ENCODE results near the gene COG5.
"Not testable (repeated sequence)": the region's sequence is repeated elsewhere in the genome, so short reads cannot be mapped to it uniquely, and the experiment has no call there.

Gene COG5

DNA sequence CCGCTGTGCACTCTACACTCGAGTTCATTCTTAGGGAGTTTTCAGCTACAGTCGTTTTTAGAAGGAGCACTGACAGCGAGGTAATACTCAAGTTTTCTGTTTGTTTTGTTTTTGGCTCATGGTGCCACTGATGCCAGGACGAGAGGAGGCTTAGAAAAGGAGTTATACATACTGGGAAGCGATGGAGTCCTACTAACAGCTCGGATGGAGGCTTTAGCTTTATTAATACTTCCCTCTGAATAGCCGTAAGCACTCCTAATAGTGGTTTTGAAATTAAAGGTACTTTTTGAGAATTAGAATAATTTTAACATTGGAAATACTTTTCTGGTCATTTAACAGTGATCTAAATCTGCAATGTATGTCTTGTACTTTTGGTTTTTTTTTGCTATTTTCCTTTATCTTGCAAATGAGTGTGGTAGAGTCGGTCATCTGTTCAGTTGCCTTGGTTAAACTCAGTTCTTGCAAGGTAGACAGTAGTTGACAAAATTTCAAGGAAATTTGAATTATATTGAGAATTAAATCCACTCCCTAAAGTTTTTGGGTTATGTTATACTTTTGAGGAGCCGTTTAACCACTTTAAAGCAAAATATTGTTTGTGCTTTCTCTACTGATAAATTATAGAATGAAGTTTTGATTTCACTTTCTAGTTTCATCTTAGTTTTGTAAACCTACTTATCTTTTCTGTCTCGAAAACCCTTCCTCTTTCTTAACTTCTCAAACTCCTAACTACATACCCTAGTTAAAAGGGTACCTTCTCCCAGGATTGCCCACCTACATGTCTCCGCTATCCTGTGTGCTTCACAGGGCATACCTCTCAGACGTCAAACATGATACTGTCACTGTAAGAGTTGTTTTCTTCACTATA lies 393.4 kb downstream of the COG5 start:
- no peak for DNase-seq

DNA sequence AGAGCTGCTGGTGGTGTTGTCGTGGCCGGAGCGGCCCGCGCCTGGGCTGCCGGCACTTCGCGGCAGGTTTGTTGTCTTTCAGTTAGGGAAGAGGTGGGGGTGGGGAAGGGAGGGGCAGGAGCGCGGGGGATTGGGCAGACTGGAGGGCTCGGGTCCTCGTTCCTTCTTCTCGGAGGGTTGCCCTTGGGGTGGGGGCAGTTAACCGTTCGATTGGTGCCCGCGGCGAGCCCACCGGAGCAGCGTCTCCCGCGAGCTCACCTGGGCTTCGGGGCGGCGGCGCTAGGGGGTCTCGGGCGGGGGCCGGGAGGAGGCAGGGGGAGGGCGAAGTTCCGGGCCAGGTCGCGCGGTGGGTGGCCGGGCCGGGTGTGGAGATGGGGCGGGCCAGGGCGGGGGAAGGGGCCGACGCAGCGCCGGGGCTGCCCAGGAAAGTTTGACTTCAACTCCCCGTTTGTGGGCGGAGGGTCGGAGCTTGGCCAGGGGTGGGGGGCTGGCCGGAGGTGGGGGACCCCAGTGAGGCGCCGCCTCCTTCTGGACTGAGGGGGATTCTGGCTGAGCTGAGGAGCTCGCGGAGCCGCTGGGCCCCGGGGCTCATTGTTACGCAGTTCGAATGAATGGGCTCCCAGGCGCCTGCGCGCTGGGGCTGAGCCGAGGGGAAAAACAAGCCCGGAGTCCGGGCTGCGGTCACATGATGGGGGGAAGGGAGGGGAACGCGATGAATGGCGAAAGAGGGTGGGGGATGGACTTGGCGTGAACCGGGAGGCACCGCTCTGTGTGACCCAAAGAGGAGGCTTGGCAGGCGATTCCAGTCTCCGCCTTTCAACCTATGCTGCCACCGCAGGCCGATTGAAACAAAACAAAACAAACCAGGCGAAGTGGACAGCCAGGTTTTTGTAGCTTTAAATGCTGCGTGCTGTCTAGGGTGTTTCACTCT lies 394.3 kb downstream of the COG5 start:
- DNase-seq, result peak; percentile 89

DNA sequence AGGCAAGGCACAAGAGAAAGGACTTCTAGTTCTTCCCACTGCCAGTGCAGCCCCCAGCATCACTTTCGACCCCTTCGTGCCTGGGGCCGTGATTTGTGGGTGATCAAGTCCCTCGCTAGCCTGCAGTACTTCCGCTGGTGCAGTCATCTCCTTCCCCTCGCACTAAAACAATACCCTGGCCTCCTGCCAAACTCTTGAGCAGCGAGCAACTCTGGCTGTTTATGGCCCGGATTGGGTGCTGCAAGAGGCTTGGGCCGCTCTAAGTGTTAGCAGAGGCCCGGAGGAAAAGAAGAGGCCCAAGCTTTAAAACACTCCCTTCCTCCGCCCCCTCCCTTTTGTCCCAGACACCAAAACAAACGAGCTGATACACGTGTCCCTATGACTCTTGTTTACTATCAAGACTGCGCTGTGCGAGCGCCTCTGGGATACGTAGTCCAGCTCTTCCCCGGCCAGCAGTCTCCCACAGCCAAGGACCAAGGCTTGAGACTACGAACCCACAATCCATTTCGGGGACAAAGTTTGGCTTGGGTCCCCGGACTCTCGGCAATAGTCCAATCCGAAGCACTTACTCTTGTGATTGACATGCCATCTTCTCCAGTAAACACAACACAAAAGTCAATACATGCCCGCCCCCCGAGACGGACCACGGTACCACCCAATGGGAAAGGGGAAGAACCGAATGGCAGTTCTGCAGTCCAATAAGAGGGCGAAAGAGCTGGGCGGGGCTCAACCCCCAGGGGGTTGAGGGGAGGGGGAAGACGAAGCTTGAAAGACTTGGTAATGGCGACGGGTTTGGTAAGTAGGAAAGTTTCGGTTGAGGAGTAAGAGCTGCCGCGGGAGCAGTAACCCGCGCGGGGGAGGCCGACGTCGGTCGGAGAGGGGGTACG lies 395.2 kb downstream of the COG5 start, which contains the start of gene HBP1:
Gene HBP1, plus strand, starts transcription at position 771 of the 887 bp plus-strand sequence. CDS start 10,891 bp downstream, outside the sequence.
- peak; percentile 96 for DNase-seq

DNA sequence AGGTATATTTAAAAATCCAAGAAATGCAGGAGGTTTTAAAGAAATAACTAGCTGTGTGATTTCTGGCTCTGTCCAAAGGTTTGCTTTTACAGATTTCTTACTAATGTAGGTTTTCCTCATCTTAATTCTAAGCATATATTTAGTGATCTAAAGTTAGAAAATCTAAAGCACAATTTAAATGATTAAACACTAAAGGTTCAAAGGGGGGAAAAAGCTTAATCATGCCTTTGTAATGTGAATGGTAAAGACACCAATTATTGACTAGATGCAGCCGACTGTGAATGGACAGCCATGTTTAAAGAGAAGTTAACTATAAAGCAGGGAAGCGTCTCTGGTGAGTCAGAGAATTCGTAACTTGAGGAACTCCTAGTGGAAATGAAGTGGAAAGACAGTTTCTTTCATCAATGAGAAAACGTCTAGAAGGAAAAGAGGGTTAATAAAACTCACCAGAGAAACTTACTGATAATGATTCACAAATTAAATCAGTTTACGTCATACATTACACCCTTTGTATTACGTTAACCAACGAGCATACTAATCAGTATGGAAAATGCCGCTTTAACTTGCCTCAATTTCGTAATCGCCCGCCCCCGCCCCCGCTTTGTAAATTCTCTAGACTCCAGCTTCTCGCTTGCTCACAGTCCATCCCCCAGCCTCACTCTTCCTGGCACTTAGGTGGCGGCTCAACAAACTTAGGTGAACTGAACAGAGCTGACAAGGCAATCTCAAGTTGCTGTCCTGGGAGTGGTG lies 396.1 kb downstream of the COG5 start:
- DNase-seq, result no peak

DNA sequence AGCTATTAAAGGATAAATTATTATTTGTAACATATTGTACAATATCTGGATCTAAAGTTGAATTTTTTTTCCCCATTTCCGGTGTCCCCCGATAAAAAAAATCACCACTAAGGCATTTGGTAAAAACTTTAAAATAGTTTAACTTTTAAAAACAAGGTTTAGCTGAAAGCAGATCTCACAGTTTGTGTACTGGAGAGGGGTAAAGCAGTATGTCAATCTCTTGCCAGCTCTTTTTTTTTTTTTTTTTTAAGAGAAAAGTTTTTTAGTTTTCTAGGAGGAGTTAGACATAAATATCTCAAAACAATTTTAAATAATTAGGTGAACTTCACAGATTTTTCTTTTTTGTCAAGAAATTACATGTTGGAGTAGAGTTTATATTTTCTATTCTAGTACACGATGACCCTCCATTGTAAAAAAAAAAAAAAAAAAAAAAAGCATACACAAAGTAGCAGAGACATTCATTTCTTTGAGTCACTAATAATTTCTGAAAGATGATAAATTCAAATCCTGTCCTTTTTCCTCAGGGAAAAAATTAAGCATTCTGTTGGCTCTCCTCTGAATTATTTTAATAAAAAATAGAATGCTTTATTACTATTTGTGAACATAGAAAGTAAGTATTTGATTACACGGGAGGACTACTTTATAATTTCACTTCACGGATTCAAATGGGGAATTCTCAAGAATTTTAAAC lies 396.8 kb downstream of the COG5 start:
- no peak for DNase-seq

DNA sequence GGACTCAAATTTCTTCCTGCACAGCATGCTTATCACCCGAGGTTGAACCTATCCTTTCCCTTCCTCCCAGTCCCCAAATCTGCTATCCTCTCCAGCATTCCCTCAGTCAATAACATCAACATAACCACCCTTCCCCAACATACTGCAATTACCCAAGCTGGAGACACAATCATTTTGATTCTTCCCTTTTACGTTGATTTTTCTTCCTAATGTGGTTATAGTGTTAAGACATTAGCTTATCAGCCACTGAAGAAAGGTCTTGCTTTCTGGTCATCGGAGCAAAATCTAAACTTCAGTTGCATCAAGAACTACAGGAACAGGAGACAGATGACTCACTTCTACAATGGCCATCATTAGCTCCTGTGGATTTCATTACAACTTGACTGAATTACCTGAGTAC lies 398.4 kb downstream of the COG5 start:
- no peak for DNase-seq

DNA sequence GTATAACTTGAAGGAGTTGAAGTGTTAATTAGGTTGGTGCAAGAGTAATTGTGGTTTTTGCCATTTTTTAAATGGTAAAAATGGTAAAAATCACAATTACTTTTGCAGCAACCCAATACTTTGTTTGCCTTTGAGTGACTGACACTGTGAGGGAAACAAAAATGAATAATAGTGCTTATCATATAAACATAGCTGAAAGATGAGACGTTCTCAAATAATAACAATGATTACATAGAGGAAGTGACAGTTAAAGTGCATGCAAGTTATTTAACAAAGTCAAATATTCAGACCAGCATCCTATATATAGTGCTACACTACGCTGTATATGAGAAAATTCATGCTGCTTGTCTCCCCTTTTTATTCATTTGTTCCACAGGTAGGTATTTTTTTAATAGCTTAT lies 399.6 kb downstream of the COG5 start:
- no peak for DNase-seq

DNA sequence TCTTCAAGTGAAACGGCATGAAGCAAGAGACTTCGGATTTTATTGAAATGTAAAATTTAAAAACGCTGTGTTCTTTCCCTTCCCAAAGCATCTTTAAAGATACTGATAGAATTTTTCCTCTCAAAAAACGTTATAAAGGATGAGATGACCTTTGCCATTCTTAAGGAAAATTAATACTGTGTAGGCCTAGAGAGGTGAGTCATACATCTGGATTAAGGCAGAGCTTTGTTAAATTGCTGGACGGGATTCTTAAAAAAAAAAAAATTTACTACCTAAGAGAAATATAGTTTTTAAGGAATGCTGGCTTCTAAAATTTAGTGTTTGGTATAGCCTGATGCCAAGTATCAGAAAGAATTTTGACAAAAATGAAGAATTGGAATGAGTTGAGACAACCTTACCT lies 401.2 kb downstream of the COG5 start:
- no peak for DNase-seq

DNA sequence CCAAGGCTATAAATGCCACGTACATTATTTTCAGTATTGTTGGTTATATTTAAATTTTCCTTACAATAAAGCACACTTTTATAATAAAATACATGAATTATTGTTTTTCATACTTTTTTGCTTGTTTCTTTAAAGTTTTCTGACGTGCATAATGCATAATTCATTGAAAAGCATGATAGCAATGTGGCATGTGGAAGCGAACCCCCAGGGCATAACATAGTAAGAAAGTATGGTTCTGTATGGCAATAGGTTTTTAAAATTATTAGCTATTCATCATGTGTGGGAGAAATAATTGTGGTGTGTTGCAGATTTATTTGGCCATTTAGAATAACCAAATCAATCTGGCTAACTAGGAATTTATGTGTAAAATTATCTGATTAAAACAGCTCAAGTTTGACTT lies 402.3 kb downstream of the COG5 start:
- no peak for DNase-seq

DNA sequence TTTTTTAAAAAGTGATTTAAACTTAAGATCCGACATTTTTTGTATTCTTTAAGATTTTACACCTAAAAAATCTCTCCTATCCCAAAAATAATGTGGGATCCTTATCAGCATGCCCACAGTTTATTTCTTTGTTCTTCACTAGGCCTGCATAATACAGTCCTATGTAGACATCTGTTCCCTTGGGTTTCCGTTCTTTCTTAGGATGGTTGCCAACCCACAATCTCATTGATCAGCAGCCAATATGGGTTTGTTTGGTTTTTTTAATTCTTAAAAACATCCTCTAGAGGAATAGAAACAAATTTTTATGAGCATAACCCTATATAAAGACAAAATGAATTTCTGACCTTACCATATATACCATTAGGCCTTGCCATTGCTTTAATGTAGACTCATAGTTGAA lies 403.3 kb downstream of the COG5 start:
- DNase-seq, result no peak

DNA sequence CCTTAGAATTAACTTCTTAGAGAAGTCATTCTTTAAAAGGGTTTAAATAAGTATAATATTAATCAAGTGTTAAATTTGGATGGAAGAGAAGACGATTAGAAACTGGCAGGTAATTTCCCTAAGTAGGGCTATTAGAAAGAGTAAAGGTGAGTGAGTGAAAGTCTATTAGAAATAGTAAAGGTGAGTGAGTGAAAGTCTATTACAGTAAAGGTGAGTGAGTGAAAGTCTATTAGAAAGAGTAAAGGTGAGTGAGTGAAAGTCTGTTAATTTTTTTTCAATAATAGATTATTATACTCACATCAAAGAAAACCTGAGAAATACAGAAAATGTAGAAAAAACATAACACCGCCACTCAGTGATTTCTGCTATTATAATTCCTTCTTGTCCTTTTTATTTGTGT lies 405.7 kb downstream of the COG5 start:
- DNase-seq, result no peak

DNA sequence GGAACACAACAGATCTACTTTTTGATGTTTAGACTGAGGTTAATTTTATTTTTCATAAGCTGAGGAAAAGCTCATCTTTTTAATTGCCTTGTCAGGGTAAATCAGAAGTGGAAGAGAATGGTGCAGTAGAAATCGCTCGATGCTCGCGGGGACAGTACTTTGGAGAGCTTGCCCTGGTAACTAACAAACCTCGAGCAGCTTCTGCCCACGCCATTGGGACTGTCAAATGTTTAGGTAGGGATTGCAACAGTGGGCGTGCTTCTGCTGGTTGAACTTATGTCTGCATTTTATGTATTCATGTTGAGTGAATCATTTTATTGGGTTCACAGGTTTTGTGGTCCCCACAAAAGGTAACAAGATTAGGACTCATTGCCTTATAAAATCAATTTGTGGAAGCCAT lies 406.6 kb downstream of the COG5 start:
- DNase-seq, result no peak

DNA sequence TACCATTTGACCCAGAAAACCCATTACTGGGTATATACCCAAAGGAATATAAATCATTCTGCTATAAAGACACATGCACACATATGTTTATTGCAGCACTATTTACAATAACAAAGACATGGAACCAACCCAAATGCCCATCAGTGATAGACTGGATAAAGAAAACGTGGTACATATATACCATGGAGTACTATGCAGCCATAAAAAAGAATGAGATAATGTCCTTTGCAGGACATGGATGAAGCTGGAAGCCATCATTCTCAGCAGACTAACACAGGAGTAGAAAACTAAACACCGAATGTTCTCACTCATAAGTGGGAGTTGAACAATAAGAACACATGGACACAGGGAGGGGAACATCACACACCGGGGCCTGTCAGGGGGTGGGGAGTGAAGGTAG lies 408.0 kb downstream of the COG5 start:
- not testable (repeated sequence) for DNase-seq

DNA sequence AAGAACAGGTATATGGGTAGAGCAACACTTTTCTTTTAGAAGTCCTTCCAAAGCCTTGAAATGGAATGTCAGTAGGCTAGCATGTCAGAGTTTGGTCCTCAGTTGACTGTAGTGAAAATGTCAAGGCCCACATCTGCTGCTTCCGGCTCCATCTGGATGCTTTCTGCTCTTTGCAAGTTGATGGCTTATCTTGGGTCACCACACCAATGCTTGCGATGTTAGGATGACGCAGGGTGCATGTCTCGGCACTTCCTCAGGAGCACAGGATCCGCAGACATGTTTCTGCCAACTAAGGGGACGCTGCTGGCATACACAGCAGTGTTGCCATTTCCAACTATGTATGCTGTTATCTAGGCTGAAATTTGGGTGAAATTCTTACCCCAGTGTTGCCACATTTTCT lies 408.9 kb downstream of the COG5 start:
- DNase-seq, result no peak

DNA sequence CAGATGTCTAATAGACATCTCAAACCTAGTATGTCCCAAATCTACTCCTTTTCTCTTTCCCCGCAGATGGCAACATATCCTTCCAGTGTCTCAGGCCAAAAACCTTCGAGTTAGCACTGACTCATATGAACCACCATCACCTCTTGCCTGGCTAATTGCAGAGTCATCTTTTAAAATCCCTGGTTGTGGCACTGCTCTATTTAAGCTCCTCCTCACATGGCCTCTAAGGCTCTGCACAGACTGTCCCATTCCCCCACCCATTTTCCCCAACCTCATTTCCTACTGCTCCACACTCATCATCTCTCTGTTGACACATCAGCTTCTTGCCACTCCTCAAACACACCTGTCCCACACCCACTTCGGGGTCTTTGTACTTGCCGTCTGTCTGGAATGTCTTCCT lies 411.7 kb downstream of the COG5 start:
- DNase-seq, result no peak
